ENCODE results near the gene TGFA. TPM values are rescaled to one million over a fixed set of nuclear protein-coding genes. Genes with fewer than 3 reads are reported as not detected.

Gene TGFA
- total RNA-seq, 1 experiment from 2014 or later: 22.5 TPM

- Mint-ChIP-seq H3K27me3 (ENCODE audit: insufficient read depth, unreplicated experiment) (no peaks in the 10 kb centered on the region), H3K9me3 (ENCODE audit: unreplicated experiment) (no peaks in the 10 kb centered on the region), H3K36me3 (ENCODE audit: insufficient read depth, unreplicated experiment) (peaks cover 20% of the 10 kb centered on the region), H3K4me3 (ENCODE audit: unreplicated experiment) (no peak overlapping the region), H3K27ac (ENCODE audit: low read depth, unreplicated experiment) (peak overlapping the region; percentile 87), H3K4me1 (ENCODE audit: insufficient read depth, unreplicated experiment) (peaks cover 46% of the 10 kb centered on the region)
- no peak for DNase-seq (ENCODE audit: unreplicated experiment)
- no peak for TF ChIP-seq CTCF (IDR thresholded peaks at IDR 0.05; ENCODE audit: unreplicated experiment)
- intact Hi-C loops (cut with micrococcal nuclease): no loop called here
- ChIA-PET POLR2A (interaction anchor here (1.1 to 2.9 kb wide), 3 partner anchors 9 to 28 kb away, joined by 3 to 10 read pairs (median 4); no protein-coding TSS in a partner anchor), CTCF (interaction anchor here (0.6 kb wide), 1 partner anchor 199 kb away, joined by 3 read pairs; no protein-coding TSS in a partner anchor)
- no TSS peak for BruUV-seq (replicated peaks)
Measured at GRCh38 chr2:70513738-70514137, 39.9 kb downstream of the TGFA start.

GRCh38 chr2:70511971-70512729, 41.5 kb downstream of the TGFA start:
- TF ChIP-seq CTCF (IDR thresholded peaks at IDR 0.05; ENCODE audit: unreplicated experiment): no peak
- intact Hi-C loops (cut with micrococcal nuclease): no loop called here
- POLR2A ChIA-PET: no interaction called here
- no peak overlapping the region for H3K27ac Mint-ChIP-seq (ENCODE audit: low read depth, unreplicated experiment)
- H3K36me3 Mint-ChIP-seq (ENCODE audit: insufficient read depth, unreplicated experiment): peaks cover 20% of the 10 kb centered on the region
- no peaks in the 10 kb centered on the region for H3K27me3 Mint-ChIP-seq (ENCODE audit: insufficient read depth, unreplicated experiment)
- CTCF ChIA-PET: interaction anchor here (0.6 to 1.0 kb wide), 3 partner anchors 26 to 210 kb away, joined by 3 to 4 read pairs (median 3); partner anchors contain the start of gene FAM136A
- H3K9me3 Mint-ChIP-seq (ENCODE audit: unreplicated experiment): no peaks in the 10 kb centered on the region
- H3K4me3 Mint-ChIP-seq (ENCODE audit: unreplicated experiment): no peak overlapping the region
- no peak for DNase-seq (ENCODE audit: unreplicated experiment)
- no TSS peak for BruUV-seq (replicated peaks)
- H3K4me1 Mint-ChIP-seq (ENCODE audit: insufficient read depth, unreplicated experiment): peaks cover 47% of the 10 kb centered on the region

GRCh38 chr2:70510313-70510712, 43.3 kb downstream of the TGFA start:
- ChIA-PET CTCF (no interaction called here), POLR2A (interaction anchor here (0.6 kb wide), 1 partner anchor 858 kb away, joined by 3 read pairs; no protein-coding TSS in a partner anchor)
- intact Hi-C loops (cut with micrococcal nuclease): no loop called here
- peaks cover 20% of the 10 kb centered on the region for H3K36me3 Mint-ChIP-seq (ENCODE audit: insufficient read depth, unreplicated experiment)
- TF ChIP-seq CTCF (IDR thresholded peaks at IDR 0.05; ENCODE audit: unreplicated experiment): no peak
- peaks cover 32% of the 10 kb centered on the region for H3K4me1 Mint-ChIP-seq (ENCODE audit: insufficient read depth, unreplicated experiment)
- no TSS peak for BruUV-seq (replicated peaks)
- no peak for DNase-seq (ENCODE audit: unreplicated experiment)
- H3K27ac Mint-ChIP-seq (ENCODE audit: low read depth, unreplicated experiment): no peak overlapping the region
- H3K27me3 Mint-ChIP-seq (ENCODE audit: insufficient read depth, unreplicated experiment): no peaks in the 10 kb centered on the region
- no peak overlapping the region for H3K4me3 Mint-ChIP-seq (ENCODE audit: unreplicated experiment)
- H3K9me3 Mint-ChIP-seq (ENCODE audit: unreplicated experiment): no peaks in the 10 kb centered on the region

GRCh38 chr2:70509565-70509964, 44.1 kb downstream of the TGFA start:
- intact Hi-C loops (cut with micrococcal nuclease): no loop called here
- no peak for DNase-seq (ENCODE audit: unreplicated experiment)
- no peaks in the 10 kb centered on the region for H3K27me3 Mint-ChIP-seq (ENCODE audit: insufficient read depth, unreplicated experiment)
- POLR2A ChIA-PET: interaction anchor here (0.6 to 1.8 kb wide), 2 partner anchors 12 to 859 kb away, joined by 3 to 7 read pairs; no protein-coding TSS in a partner anchor
- CTCF ChIA-PET: no interaction called here
- no peak for TF ChIP-seq CTCF (IDR thresholded peaks at IDR 0.05; ENCODE audit: unreplicated experiment)
- peaks cover 20% of the 10 kb centered on the region for H3K36me3 Mint-ChIP-seq (ENCODE audit: insufficient read depth, unreplicated experiment)
- H3K4me1 Mint-ChIP-seq (ENCODE audit: insufficient read depth, unreplicated experiment): peaks cover 25% of the 10 kb centered on the region
- no peaks in the 10 kb centered on the region for H3K9me3 Mint-ChIP-seq (ENCODE audit: unreplicated experiment)
- no peak overlapping the region for H3K27ac Mint-ChIP-seq (ENCODE audit: low read depth, unreplicated experiment)
- no TSS peak for BruUV-seq (replicated peaks)
- no peak overlapping the region for H3K4me3 Mint-ChIP-seq (ENCODE audit: unreplicated experiment)

All from MCF 10A (cell line).